Thymus (tissue), 11 donors: Measurements from ENCODE around the gene RIOK1. TPM values are rescaled to one million over a fixed set of nuclear protein-coding genes. Genes with fewer than 3 reads are reported as not detected.

Source experiments
- DNase-seq, 9 donors: peaks; one replicate each; pipeline ENCODE4 v3.0.0-alpha.2; 2013; ENCODE audit warnings: low spot score in 9 of 9, low read depth in 6 of 9, missing footprints in 1 of 9
- H3K27ac ChIP-seq, 2 donors: one replicate each; pipeline ENCODE4 v1.5.1; 2013; ENCODE audit warnings: control low read depth in 1 of 2, low read depth in 1 of 2, low read length in 1 of 2, mild to moderate bottlenecking in 1 of 2, moderate library complexity in 1 of 2
- H3K27me3 ChIP-seq, 2 donors: one replicate each; pipeline ENCODE4 v1.5.1; 2013; ENCODE audit warnings: low read length in 1 of 2; ENCODE audit not compliant: control insufficient read depth in 2 of 2, insufficient read depth in 1 of 2
- H3K36me3 ChIP-seq, 2 donors: one replicate each; pipeline ENCODE4 v1.5.1; 2013; ENCODE audit warnings: low read length in 1 of 2, mild to moderate bottlenecking in 1 of 2, moderate library complexity in 1 of 2; ENCODE audit not compliant: control insufficient read depth in 2 of 2, insufficient read depth in 2 of 2
- H3K4me1 ChIP-seq, 2 donors: one replicate each; pipeline ENCODE4 v1.5.1; 2013; ENCODE audit warnings: low read length in 2 of 2; ENCODE audit not compliant: control insufficient read depth in 2 of 2, insufficient read depth in 2 of 2
- H3K4me3 ChIP-seq, 2 donors: one replicate each; pipeline ENCODE4 v1.5.1; 2013; ENCODE audit warnings: low read length in 2 of 2, control low read depth in 1 of 2, mild to moderate bottlenecking in 1 of 2
- H3K9me3 ChIP-seq, 2 donors: one replicate each; pipeline ENCODE4 v1.5.1; 2013; ENCODE audit warnings: low read length in 1 of 2, mild to moderate bottlenecking in 1 of 2; ENCODE audit not compliant: control insufficient read depth in 2 of 2, insufficient read depth in 1 of 2
- WGBS: extraction: QIAGEN DNeasy Blood & Tissue Kit; methylation state at CpG from one replicate; pipeline ENCODE4 v1.1.7; 2013; 5-methylcytosine and 5-hydroxymethylcytosine counted together
- polyA plus RNA-seq: library from polyadenylated mRNA; stranded (reverse); fragments of 200-250 nt; gene quantifications from one replicate; pipeline ENCODE4 v1.2.3, GENCODE V29; 2013
- total RNA-seq: library from RNA; stranded (reverse); fragments of 120-200 nt; gene quantifications from one replicate; pipeline ENCODE4 v1.2.4, GENCODE V29; 2013
- donor health status: healthy.

The RIOK1 gene
- total and polyA plus RNA-seq, 2 donors, result 21.3 to 26.6 TPM

- H3K27ac ChIP-seq, result no peak overlapping the region
- WGBS, result 98% methylated on average over 11 of the region's 11 CpGs
- H3K4me3 ChIP-seq, result no peak overlapping the region
- DNase-seq, result no peak
- H3K27me3 ChIP-seq, result peaks cover 0 to 4% of the 10 kb centered on the region in 2 donors
- H3K4me1 ChIP-seq, result peaks cover 0 to 3% of the 10 kb centered on the region in 2 donors
- H3K9me3 ChIP-seq, result peaks cover 0 to 10% of the 10 kb centered on the region in 2 donors
- no peaks in the 10 kb centered on the region for H3K36me3 ChIP-seq
Observed at GRCh38 chr6:7442467-7442866, 52.9 kb downstream of the RIOK1 start.

- no peaks in the 10 kb centered on the region for H3K36me3 ChIP-seq
- peaks cover 0 to 10% of the 10 kb centered on the region in 2 donors for H3K9me3 ChIP-seq
- no peaks in the 10 kb centered on the region for H3K4me1 ChIP-seq
- no peak for DNase-seq
- over 99% methylated on average over 2 of the region's 2 CpGs for WGBS
- peaks cover 0 to 4% of the 10 kb centered on the region in 2 donors for H3K27me3 ChIP-seq
- H3K4me3 ChIP-seq, result no peak overlapping the region
- no peak overlapping the region for H3K27ac ChIP-seq
Observed at GRCh38 chr6:7445101-7445500, 55.5 kb downstream of the RIOK1 start.

DNA sequence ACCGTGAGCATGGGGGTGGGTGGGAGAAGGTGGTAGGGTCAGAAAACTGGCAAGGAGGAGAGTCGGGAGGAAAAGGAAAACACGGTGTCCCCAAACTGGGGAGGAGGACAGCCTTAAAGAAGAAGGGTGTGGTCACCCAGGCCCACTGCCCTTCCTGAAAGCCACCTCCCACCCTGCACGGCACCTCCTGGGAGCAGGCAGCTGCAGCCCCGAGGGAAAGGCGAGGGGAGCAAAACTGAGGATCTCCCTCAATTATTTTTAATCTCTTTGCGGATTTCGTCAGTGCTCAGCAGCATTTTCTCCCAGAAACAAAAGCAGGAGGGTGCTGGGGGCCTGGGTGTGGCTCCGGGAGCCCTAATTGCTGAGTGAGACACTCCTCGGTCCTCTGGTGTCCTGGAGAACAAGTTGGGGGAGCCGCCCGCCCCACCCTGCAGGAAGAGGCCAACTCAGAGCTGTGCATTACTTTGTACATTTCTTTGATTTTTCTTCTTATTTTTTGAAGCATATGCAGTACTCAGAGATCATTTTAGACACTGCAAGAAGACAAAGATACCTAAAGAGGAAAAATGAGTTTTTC, 56.4 kb downstream of the RIOK1 start:
- Histone ChIP-seq H3K36me3 (no peaks in the 10 kb centered on the region), H3K27me3 (peaks cover 0 to 4% of the 10 kb centered on the region in 2 donors), H3K4me1 (no peaks in the 10 kb centered on the region), H3K27ac (no peak overlapping the region), H3K9me3 (peaks cover 0 to 6% of the 10 kb centered on the region in 2 donors), H3K4me3 (no peak overlapping the region)
- 87% methylated on average over 12 of the region's 12 CpGs for WGBS
- no peak for DNase-seq

GRCh38 chr6:7446619-7447325, 57.2 kb downstream of the RIOK1 start:
- H3K4me3 ChIP-seq, result no peak overlapping the region
- no peaks in the 10 kb centered on the region for H3K9me3 ChIP-seq
- no peak for DNase-seq
- 95% methylated on average over 15 of the region's 15 CpGs for WGBS
- peak overlapping the region in 1 of 2 donors; percentile 20 for H3K27ac ChIP-seq
- H3K4me1 ChIP-seq, result no peaks in the 10 kb centered on the region
- H3K36me3 ChIP-seq, result no peaks in the 10 kb centered on the region
- H3K27me3 ChIP-seq, result peaks cover 0 to 4% of the 10 kb centered on the region in 2 donors

- no peaks in the 10 kb centered on the region for H3K9me3 ChIP-seq
- no peaks in the 10 kb centered on the region for H3K4me1 ChIP-seq
- no peak overlapping the region for H3K27ac ChIP-seq
- 98% methylated on average over 6 of the region's 6 CpGs for WGBS
- no peak overlapping the region for H3K4me3 ChIP-seq
- no peak for DNase-seq
- no peaks in the 10 kb centered on the region for H3K36me3 ChIP-seq
- peaks cover 0 to 6% of the 10 kb centered on the region in 2 donors for H3K27me3 ChIP-seq
Observed at GRCh38 chr6:7448232-7448631, 58.6 kb downstream of the RIOK1 start.

DNA sequence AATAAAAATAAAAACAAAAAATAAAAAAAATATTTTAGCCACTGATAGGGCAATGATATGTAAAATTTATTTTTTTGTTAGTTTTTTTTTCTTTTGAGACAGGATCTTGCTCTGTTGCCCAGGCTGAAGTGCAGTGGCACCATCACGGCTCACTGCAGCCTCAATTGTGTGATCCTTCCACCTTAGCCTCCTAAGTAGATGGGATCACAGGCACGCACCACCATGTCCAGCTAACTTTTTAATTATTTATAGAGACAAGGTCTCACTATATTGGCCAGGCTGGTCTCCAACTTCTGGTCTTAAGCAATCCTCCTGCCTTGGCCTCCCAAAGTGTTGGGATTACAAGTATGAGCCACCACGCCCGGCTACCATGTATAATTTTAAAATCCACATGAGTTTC, 59.4 kb downstream of the RIOK1 start:
- no peak overlapping the region for H3K27ac ChIP-seq
- no peak overlapping the region for H3K4me3 ChIP-seq
- no peaks in the 10 kb centered on the region for H3K36me3 ChIP-seq
- 87% methylated on average over 4 of the region's 4 CpGs for WGBS
- no peak for DNase-seq
- H3K9me3 ChIP-seq, result no peaks in the 10 kb centered on the region
- H3K27me3 ChIP-seq, result peaks cover 0 to 6% of the 10 kb centered on the region in 2 donors
- H3K4me1 ChIP-seq, result no peaks in the 10 kb centered on the region

- WGBS, result 77% methylated on average over 4 of the region's 4 CpGs
- Histone ChIP-seq H3K9me3 (peaks cover 0 to 6% of the 10 kb centered on the region in 2 donors), H3K4me1 (no peaks in the 10 kb centered on the region), H3K27me3 (peaks cover 0 to 2% of the 10 kb centered on the region in 2 donors), H3K36me3 (no peaks in the 10 kb centered on the region), H3K27ac (no peak overlapping the region), H3K4me3 (no peak overlapping the region)
- no peak for DNase-seq
Observed at GRCh38 chr6:7451326-7451725, 61.7 kb downstream of the RIOK1 start.

GRCh38 chr6:7452898-7453297, 63.3 kb downstream of the RIOK1 start:
- H3K4me1 ChIP-seq, result no peaks in the 10 kb centered on the region
- H3K9me3 ChIP-seq, result peaks cover 0 to 10% of the 10 kb centered on the region in 2 donors
- WGBS, result 81% methylated on average over 6 of the region's 6 CpGs
- H3K27me3 ChIP-seq, result peaks cover 0 to 2% of the 10 kb centered on the region in 2 donors
- H3K36me3 ChIP-seq, result no peaks in the 10 kb centered on the region
- DNase-seq, result no peak
- no peak overlapping the region for H3K4me3 ChIP-seq
- no peak overlapping the region for H3K27ac ChIP-seq

- Histone ChIP-seq H3K36me3 (no peaks in the 10 kb centered on the region), H3K4me3 (no peak overlapping the region), H3K27ac (no peak overlapping the region), H3K4me1 (no peaks in the 10 kb centered on the region), H3K9me3 (peaks cover 0 to 10% of the 10 kb centered on the region in 2 donors), H3K27me3 (peaks cover 0 to 2% of the 10 kb centered on the region in 2 donors)
- DNase-seq, result no peak
- 82% methylated on average over 5 of the region's 5 CpGs for WGBS
Observed at GRCh38 chr6:7454696-7455358, 65.2 kb downstream of the RIOK1 start.
